ENCODE measurements around the gene DDX54.

Gene DDX54

GRCh38 chr12:113115455-113116126 lies 69.7 kb downstream of the DDX54 start:
- DNase-seq (no peak), ATAC-seq (no peak)
- Mint-ChIP-seq H3K27me3 (peaks cover 8% of the 10 kb centered on the region), H3K4me1 (no peaks in the 10 kb centered on the region), H3K27ac (no peak overlapping the region), H3K4me3 (no peak overlapping the region), H3K9me3 (no peaks in the 10 kb centered on the region)

- no peaks in the 10 kb centered on the region for H3K27me3 Mint-ChIP-seq
- DNase-seq = no peak
- no peaks in the 10 kb centered on the region for H3K9me3 Mint-ChIP-seq
- H3K27ac Mint-ChIP-seq = no peak overlapping the region
- no peak overlapping the region for H3K4me3 Mint-ChIP-seq
- peaks cover 9% of the 10 kb centered on the region for H3K4me1 Mint-ChIP-seq
- ATAC-seq = peak; percentile 47
Observed at GRCh38 chr12:113114447-113115178, 70.7 kb downstream of the DDX54 start.

GRCh38 chr12:113113397-113113796 lies 71.9 kb downstream of the DDX54 start:
- no peak overlapping the region for H3K27ac Mint-ChIP-seq
- DNase-seq = no peak
- H3K4me1 Mint-ChIP-seq = peaks cover 15% of the 10 kb centered on the region
- ATAC-seq = no peak
- no peak overlapping the region for H3K4me3 Mint-ChIP-seq
- no peaks in the 10 kb centered on the region for H3K9me3 Mint-ChIP-seq
- no peaks in the 10 kb centered on the region for H3K27me3 Mint-ChIP-seq

- Mint-ChIP-seq H3K27ac (no peak overlapping the region), H3K4me3 (no peak overlapping the region), H3K9me3 (no peaks in the 10 kb centered on the region), H3K27me3 (no peaks in the 10 kb centered on the region), H3K4me1 (peaks cover 15% of the 10 kb centered on the region)
- DNase-seq (no peak), ATAC-seq (no peak)
Observed at GRCh38 chr12:113112043-113112899, 73.0 kb downstream of the DDX54 start.

- DNase-seq = no peak
- Mint-ChIP-seq H3K4me1 (peaks cover 15% of the 10 kb centered on the region), H3K4me3 (no peak overlapping the region), H3K27me3 (no peaks in the 10 kb centered on the region), H3K9me3 (no peaks in the 10 kb centered on the region), H3K27ac (no peak overlapping the region)
- ATAC-seq = no peak
Observed at GRCh38 chr12:113111247-113111646, 74.0 kb downstream of the DDX54 start.

- Mint-ChIP-seq H3K4me1 (peaks cover 15% of the 10 kb centered on the region), H3K4me3 (no peak overlapping the region), H3K27me3 (no peaks in the 10 kb centered on the region), H3K27ac (no peak overlapping the region), H3K9me3 (no peaks in the 10 kb centered on the region)
- no peak for DNase-seq
- no peak for ATAC-seq
Observed at GRCh38 chr12:113109872-113110599, 75.2 kb downstream of the DDX54 start.

GRCh38 chr12:113109360-113109759 lies 75.9 kb downstream of the DDX54 start:
- Mint-ChIP-seq H3K4me3 (no peak overlapping the region), H3K4me1 (peaks cover 15% of the 10 kb centered on the region), H3K9me3 (no peaks in the 10 kb centered on the region), H3K27me3 (no peaks in the 10 kb centered on the region), H3K27ac (peak overlapping the region in 1 of 2 donors; percentile 49)
- no peak for DNase-seq
- ATAC-seq = no peak

- ATAC-seq (no peak), DNase-seq (no peak)
- H3K4me3 Mint-ChIP-seq = no peak overlapping the region
- no peaks in the 10 kb centered on the region for H3K9me3 Mint-ChIP-seq
- H3K4me1 Mint-ChIP-seq = peaks cover 23% of the 10 kb centered on the region
- H3K27me3 Mint-ChIP-seq = no peaks in the 10 kb centered on the region
- H3K27ac Mint-ChIP-seq = no peak overlapping the region
Observed at GRCh38 chr12:113108308-113108707, 77.0 kb downstream of the DDX54 start.
